ENCODE results near the gene NAA35.

The NAA35 gene

GRCh38 chr9:85904975-85905374 is 36.0 kb upstream of the NAA35 start:
- TF ChIP-seq, protein P1, sequence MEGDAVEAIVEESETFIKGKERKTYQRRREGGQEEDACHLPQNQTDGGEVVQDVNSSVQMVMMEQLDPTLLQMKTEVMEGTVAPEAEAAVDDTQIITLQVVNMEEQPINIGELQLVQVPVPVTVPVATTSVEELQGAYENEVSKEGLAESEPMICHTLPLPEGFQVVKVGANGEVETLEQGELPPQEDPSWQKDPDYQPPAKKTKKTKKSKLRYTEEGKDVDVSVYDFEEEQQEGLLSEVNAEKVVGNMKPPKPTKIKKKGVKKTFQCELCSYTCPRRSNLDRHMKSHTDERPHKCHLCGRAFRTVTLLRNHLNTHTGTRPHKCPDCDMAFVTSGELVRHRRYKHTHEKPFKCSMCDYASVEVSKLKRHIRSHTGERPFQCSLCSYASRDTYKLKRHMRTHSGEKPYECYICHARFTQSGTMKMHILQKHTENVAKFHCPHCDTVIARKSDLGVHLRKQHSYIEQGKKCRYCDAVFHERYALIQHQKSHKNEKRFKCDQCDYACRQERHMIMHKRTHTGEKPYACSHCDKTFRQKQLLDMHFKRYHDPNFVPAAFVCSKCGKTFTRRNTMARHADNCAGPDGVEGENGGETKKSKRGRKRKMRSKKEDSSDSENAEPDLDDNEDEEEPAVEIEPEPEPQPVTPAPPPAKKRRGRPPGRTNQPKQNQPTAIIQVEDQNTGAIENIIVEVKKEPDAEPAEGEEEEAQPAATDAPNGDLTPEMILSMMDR (IDR thresholded peaks at IDR 0.05) = no peak
- Histone ChIP-seq H3K27ac (no peak overlapping the region), H3K4me3 (no peak overlapping the region)
- no peak for DNase-seq (ENCODE audit: low spot score)

- no peak overlapping the region for H3K27ac ChIP-seq
- TF ChIP-seq, protein P1 (IDR thresholded peaks at IDR 0.05) = no peak
- DNase-seq (ENCODE audit: low spot score) = no peak
- no peak overlapping the region for H3K4me3 ChIP-seq
Observed at GRCh38 chr9:85905957-85906356, 35.0 kb upstream of the NAA35 start.

- Histone ChIP-seq H3K4me3 (no peak overlapping the region), H3K27ac (no peak overlapping the region)
- TF ChIP-seq, protein P1 (IDR thresholded peaks at IDR 0.05) = no peak
- no peak for DNase-seq (ENCODE audit: low spot score)
Observed at GRCh38 chr9:85909390-85909789, 31.6 kb upstream of the NAA35 start.

DNA sequence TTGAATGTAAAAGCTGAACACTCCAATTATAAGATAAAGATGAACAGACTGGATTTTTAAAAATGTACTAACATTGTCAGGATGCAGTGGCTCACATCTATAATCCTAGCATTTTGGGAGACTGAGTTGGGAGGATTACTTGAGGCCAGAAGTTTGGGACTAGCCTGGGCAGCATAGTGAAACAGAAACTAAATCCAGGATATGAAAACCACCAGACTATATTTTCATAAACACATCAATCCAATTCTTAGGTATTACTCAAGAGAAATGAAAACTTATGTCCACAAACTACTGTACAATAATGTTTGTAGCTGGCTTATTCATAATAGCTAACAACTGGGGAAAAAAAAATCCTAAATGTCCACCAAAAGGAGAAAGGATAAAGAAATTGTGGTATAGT is 26.8 kb upstream of the NAA35 start:
- H3K4me3 ChIP-seq = no peak overlapping the region
- TF ChIP-seq, protein P1 (IDR thresholded peaks at IDR 0.05) = no peak
- H3K27ac ChIP-seq = no peak overlapping the region
- no peak for DNase-seq (ENCODE audit: low spot score)

DNA sequence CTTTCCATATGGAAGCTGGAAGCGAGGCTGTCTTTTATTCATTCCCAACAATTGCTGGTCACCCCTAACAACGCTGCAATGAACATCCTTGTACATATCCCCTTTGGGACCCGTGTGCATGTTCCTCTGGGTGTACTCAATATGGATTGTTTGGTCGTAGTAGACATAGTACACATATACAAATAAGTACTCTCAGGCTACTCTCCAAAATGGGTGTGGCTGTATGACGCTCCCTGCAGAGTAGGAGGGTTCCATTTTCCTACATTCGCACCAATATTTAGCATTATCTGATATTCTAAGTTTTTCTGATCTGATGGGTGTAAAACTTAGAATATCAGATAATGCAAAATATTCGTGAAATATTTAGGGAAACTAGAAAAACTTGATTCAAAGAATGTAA is 23.2 kb upstream of the NAA35 start:
- DNase-seq (ENCODE audit: low spot score) = no peak
- Histone ChIP-seq H3K27ac (no peak overlapping the region), H3K4me3 (no peak overlapping the region)
- TF ChIP-seq, protein P1 (IDR thresholded peaks at IDR 0.05) = no peak

- no peak for DNase-seq (ENCODE audit: low spot score)
- TF ChIP-seq, protein P1 (IDR thresholded peaks at IDR 0.05) = no peak
Observed at GRCh38 chr9:85925493-85925892, 15.5 kb upstream of the NAA35 start.

GRCh38 chr9:85927076-85927475 is 13.9 kb upstream of the NAA35 start:
- H3K4me3 ChIP-seq = no peak overlapping the region
- no peak overlapping the region for H3K27ac ChIP-seq
- DNase-seq (ENCODE audit: low spot score) = no peak
- TF ChIP-seq, protein P1 (IDR thresholded peaks at IDR 0.05) = no peak

More at GRCh38 chr9:85925493-85925892, 15.5 kb upstream of the NAA35 start:
- H3K4me3 ChIP-seq = no peak overlapping the region
- no peak overlapping the region for H3K27ac ChIP-seq

Measured in coronary artery (tissue), 2 donors.